NCI-H748 (cell line): ENCODE results near the gene KCNJ14.

Experiments
- DNase-seq: peaks from one replicate; lab custom pipeline; 2025; ENCODE audit not compliant: unreplicated experiment; lab: John Stamatoyannopoulos, UW

Gene KCNJ14

GRCh38 chr19:48469934-48470680 lies 14.7 kb downstream of the KCNJ14 start:
- DNase-seq = no peak

GRCh38 chr19:48470856-48471255 lies 15.5 kb downstream of the KCNJ14 start:
- DNase-seq = no peak

- no peak for DNase-seq
Observed at GRCh38 chr19:48471836-48472235, 16.5 kb downstream of the KCNJ14 start.

GRCh38 chr19:48473161-48473966 lies 18.0 kb downstream of the KCNJ14 start:
- DNase-seq = no peak

- DNase-seq = no peak
Observed at GRCh38 chr19:48474084-48474592, 18.8 kb downstream of the KCNJ14 start.

- DNase-seq = no peak
Observed at GRCh38 chr19:48475369-48476068, 20.1 kb downstream of the KCNJ14 start.

- DNase-seq = no peak
Observed at GRCh38 chr19:48476176-48476575, 20.8 kb downstream of the KCNJ14 start.

- DNase-seq = no peak
Observed at GRCh38 chr19:48477067-48477685, 21.8 kb downstream of the KCNJ14 start.

- no peak for DNase-seq
Observed at GRCh38 chr19:48477698-48478338, 22.4 kb downstream of the KCNJ14 start.

- no peak for DNase-seq
Observed at GRCh38 chr19:48478339-48479256, 23.2 kb downstream of the KCNJ14 start.

- no peak for DNase-seq
Observed at GRCh38 chr19:48479686-48480085, 24.3 kb downstream of the KCNJ14 start.

GRCh38 chr19:48480183-48480557 lies 24.8 kb downstream of the KCNJ14 start:
- no peak for DNase-seq

GRCh38 chr19:48480558-48481500 lies 25.5 kb downstream of the KCNJ14 start:
- DNase-seq = peak; percentile 26

GRCh38 chr19:48481846-48482639 lies 26.7 kb downstream of the KCNJ14 start:
- no peak for DNase-seq

- no peak for DNase-seq
Observed at GRCh38 chr19:48483301-48483700, 27.9 kb downstream of the KCNJ14 start.

GRCh38 chr19:48484247-48484893 lies 29.0 kb downstream of the KCNJ14 start:
- DNase-seq = no peak

- no peak for DNase-seq
Observed at GRCh38 chr19:48484931-48485612, 29.7 kb downstream of the KCNJ14 start.
